K562 (cell line): ENCODE measurements around the gene PRRC2B. TPM values are rescaled to one million over a fixed set of nuclear protein-coding genes. Genes with fewer than 3 reads are reported as not detected.

ENCODE experiments used
- ARNT ChIP-seq, 2 experiments: fragments of 450-650 bp; IDR thresholded peaks; 2 replicates each; pipeline ENCODE4 v1.6.1; 2016; ENCODE audit warnings: mild to moderate bottlenecking in 1 of 2
- ESRRA ChIP-seq: fragments of 450-650 bp; IDR thresholded peaks from 2 replicates; pipeline ENCODE4 v1.6.1; 2014; ENCODE audit warnings: low read depth, mild to moderate bottlenecking, moderate library complexity, borderline replicate concordance
- ETV6 ChIP-seq, 3 experiments: fragments of 150-350 bp in 1 of 3; sonication (generic) in 1 of 3; formaldehyde crosslinking in 1 of 3; IDR thresholded peaks; 2 replicates each; pipeline versions ENCODE4 v1.6.1 to v1.8.0; 2014 to 2022; ENCODE audit warnings: borderline replicate concordance in 2 of 3, low read depth in 2 of 3, antibody characterized with exemption in 1 of 3, low read length in 1 of 3, mild to moderate bottlenecking in 1 of 3, missing genetic modification reagents in 1 of 3
- FOXK2 ChIP-seq, 2 experiments: fragments of 450-650 bp; IDR thresholded peaks in 1 of 2; conservative IDR thresholded peaks in 1 of 2; 2 replicates each; pipeline ENCODE4 v1.6.1; 2016; ENCODE audit warnings: low read depth in 2 of 2, mild to moderate bottlenecking in 1 of 2
- HDAC3 ChIP-seq: fragments of 450-650 bp; IDR thresholded peaks from 2 replicates; pipeline ENCODE4 v1.6.1; 2018; ENCODE audit warnings: borderline replicate concordance, mild to moderate bottlenecking, moderate library complexity; ENCODE audit not compliant: partially characterized antibody
- KDM5B ChIP-seq: fragments of 200-600 bp; sonication (generic); IDR thresholded peaks from 2 replicates; pipeline ENCODE4 v1.6.1; 2012; ENCODE audit warnings: low read depth, mild to moderate bottlenecking, moderate library complexity, low read length, control low read depth, inconsistent platforms; ENCODE audit not compliant: insufficient replicate concordance
- KHSRP ChIP-seq: fragments of 450-650 bp; IDR thresholded peaks from 2 replicates; pipeline ENCODE4 v1.6.1; 2017
- L3MBTL2 ChIP-seq: fragments of 450-650 bp; IDR thresholded peaks from 2 replicates; pipeline ENCODE4 v1.6.1; 2016; ENCODE audit warnings: mild to moderate bottlenecking, moderate library complexity
- NFXL1 ChIP-seq: fragments of 450-650 bp; formaldehyde crosslinking; IDR thresholded peaks from 2 replicates; pipeline ENCODE4 v1.4.0; 2021; ENCODE audit warnings: mild to moderate bottlenecking
- RFX5 ChIP-seq: IDR thresholded peaks from 2 replicates; pipeline ENCODE4 v1.6.1; 2011; ENCODE audit warnings: low read depth, mild to moderate bottlenecking, improper control_type of control experiment, low read length
- RHOXF2B ChIP-seq: fragments of 250-450 bp; sonication (Bioruptor Pico); conservative IDR thresholded peaks from 2 replicates; pipeline ENCODE4 v1.5.1; 2021
- STAT5A ChIP-seq: IDR thresholded peaks from 2 replicates; pipeline ENCODE4 v1.6.1; 2012; ENCODE audit warnings: low read length, inconsistent platforms, borderline replicate concordance
- ZNF395 ChIP-seq: fragments of 200-800 bp; sonication (Bioruptor generic); IDR thresholded peaks from 2 replicates; pipeline ENCODE4 v1.6.1; 2017; ENCODE audit warnings: missing genetic modification characterization, missing compliant biosample characterization
- polyA plus RNA-seq, 8 experiments: library from polyadenylated mRNA; depleted of rRNA in 4 of 8; stranded (reverse) in 5 of 8; unstranded in 3 of 8; fragments of >200 nt; fragmentation: Nextera tagmentation in 2 of 8; fragmentation: Illumina TruSeq in 1 of 8; extraction: Ambion mirVana in 2 of 8; extraction: Trizol in 1 of 8; gene quantifications; 2 replicates each; pipeline versions ENCODE4 v1.2.1 to v1.2.3, GENCODE V29; 2011 to 2014; ENCODE audit warnings: inconsistent platforms in 1 of 8, missing spikeins in 1 of 8
- total RNA-seq, 7 experiments: library from RNA; depleted of rRNA in 6 of 7; stranded (reverse); fragments of >200 nt in 6 of 7; fragmentation: Illumina TruSeq in 2 of 7; extraction: Trizol in 2 of 7; gene quantifications; 2 replicates each; pipeline versions ENCODE4 v1.2.1 to v1.2.3, GENCODE V29; 2011 to 2021; ENCODE audit warnings: low replicate concordance in 1 of 7
- TF ChIP-seq, protein P1 (sequence below): fragments of 450-650 bp; IDR thresholded peaks from 2 replicates; pipeline ENCODE4 v1.6.1; 2017; ENCODE audit warnings: antibody characterized with exemption, mild to moderate bottlenecking
- TF ChIP-seq, protein P2 (sequence below): sonication (generic); formaldehyde crosslinking; IDR thresholded peaks from 2 replicates; pipeline ENCODE4 v1.8.1; 2022; ENCODE audit warnings: missing genetic modification reagents
- TF ChIP-seq, protein P3 (sequence below): fragments of 250-450 bp; sonication (Bioruptor Pico); IDR thresholded peaks from 2 replicates; pipeline ENCODE4 v1.4.0; 2020; ENCODE audit warnings: mild to moderate bottlenecking

The PRRC2B gene
- total and polyA plus RNA-seq, 9 of the 15 experiments (the other 6 are each of a cell fraction or from before 2014, with no cell fraction given) = 0.34 to 125 (median 30.9) TPM

DNA sequence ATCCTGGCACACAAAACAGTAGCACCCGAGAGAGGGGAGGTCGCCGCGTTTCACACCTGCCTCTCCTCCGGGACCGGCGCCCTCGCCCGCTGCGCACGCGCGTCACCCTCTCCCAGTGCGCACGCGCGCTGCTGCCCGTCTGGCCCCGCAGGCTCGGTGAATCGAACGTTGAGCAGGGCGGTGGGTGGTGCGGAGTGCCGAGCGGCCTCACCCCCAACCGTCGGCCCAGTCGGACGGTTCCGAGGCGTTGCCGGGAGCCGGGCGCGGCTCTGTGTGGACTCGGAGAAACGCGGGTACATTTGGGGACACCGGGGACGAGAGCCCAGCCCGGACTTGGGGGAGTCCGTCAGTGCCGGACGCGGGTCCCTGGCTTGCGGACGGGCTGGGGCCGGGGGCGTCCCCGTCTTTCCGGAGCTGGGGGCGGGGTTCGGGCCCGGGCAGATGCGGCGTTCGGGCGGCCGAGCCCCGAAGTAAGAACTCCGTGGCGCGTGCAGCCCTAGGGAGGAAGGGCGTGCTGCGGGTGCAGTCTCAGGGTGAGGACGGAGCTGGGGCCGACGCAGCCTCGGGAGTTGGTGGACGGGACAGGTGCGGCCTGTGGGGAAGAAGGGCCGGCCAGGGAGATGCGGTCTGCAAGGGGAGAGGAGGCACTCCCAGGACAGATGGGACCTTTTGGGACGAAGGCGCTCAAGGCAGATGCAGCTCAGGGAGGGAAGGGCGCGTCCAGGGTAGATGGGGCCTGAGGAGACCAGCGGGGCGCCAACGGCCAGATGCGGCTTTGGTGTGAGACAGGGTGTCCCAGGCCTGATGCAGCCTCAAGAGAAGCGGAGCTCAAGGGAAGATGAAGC is 109.1 kb downstream of the PRRC2B start, which contains the start of gene POMT1 (continued):
- TF ChIP-seq, protein P1, sequence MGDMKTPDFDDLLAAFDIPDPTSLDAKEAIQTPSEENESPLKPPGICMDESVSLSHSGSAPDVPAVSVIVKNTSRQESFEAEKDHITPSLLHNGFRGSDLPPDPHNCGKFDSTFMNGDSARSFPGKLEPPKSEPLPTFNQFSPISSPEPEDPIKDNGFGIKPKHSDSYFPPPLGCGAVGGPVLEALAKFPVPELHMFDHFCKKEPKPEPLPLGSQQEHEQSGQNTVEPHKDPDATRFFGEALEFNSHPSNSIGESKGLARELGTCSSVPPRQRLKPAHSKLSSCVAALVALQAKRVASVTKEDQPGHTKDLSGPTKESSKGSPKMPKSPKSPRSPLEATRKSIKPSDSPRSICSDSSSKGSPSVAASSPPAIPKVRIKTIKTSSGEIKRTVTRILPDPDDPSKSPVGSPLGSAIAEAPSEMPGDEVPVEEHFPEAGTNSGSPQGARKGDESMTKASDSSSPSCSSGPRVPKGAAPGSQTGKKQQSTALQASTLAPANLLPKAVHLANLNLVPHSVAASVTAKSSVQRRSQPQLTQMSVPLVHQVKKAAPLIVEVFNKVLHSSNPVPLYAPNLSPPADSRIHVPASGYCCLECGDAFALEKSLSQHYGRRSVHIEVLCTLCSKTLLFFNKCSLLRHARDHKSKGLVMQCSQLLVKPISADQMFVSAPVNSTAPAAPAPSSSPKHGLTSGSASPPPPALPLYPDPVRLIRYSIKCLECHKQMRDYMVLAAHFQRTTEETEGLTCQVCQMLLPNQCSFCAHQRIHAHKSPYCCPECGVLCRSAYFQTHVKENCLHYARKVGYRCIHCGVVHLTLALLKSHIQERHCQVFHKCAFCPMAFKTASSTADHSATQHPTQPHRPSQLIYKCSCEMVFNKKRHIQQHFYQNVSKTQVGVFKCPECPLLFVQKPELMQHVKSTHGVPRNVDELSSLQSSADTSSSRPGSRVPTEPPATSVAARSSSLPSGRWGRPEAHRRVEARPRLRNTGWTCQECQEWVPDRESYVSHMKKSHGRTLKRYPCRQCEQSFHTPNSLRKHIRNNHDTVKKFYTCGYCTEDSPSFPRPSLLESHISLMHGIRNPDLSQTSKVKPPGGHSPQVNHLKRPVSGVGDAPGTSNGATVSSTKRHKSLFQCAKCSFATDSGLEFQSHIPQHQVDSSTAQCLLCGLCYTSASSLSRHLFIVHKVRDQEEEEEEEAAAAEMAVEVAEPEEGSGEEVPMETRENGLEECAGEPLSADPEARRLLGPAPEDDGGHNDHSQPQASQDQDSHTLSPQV = no peak
- TF ChIP-seq STAT5A (no peak), NFXL1 (CRISPR knock-in tag) (no peak), ETV6 (IDR thresholded peaks at IDR 0.05; ENCODE audit: borderline replicate concordance in 1 of 2, low read depth in 2 of 2, low read length in 1 of 2) (no peak), ETV6 (CRISPR knock-in tag; IDR thresholded peaks at IDR 0.05; ENCODE audit: borderline replicate concordance) (no peak), FOXK2 (conservative IDR thresholded peaks at IDR 0.05 in 1 of 2, IDR thresholded peaks at IDR 0.05 in 1 of 2; ENCODE audit: low read depth in 2 of 2) (0 out of 4 replicates have a peak, but pooled peaks of 1 of the 2 experiments have one; percentile 17), ARNT (IDR thresholded peaks at IDR 0.05) (no peak), RFX5 (no peak), KDM5B (peak; percentile 78), ZNF395 (CRISPR knock-in tag) (no peak), ESRRA (peak; percentile 25; the same call in 1 of the 2 replicates), RHOXF2B (CRISPR knock-in tag) (no peak), L3MBTL2 (peak; percentile 97), KHSRP (no peak), HDAC3 (no peak)
- TF ChIP-seq, protein P2, sequence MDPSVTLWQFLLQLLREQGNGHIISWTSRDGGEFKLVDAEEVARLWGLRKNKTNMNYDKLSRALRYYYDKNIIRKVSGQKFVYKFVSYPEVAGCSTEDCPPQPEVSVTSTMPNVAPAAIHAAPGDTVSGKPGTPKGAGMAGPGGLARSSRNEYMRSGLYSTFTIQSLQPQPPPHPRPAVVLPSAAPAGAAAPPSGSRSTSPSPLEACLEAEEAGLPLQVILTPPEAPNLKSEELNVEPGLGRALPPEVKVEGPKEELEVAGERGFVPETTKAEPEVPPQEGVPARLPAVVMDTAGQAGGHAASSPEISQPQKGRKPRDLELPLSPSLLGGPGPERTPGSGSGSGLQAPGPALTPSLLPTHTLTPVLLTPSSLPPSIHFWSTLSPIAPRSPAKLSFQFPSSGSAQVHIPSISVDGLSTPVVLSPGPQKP (CRISPR knock-in tag) = no peak
- TF ChIP-seq, protein P3, sequence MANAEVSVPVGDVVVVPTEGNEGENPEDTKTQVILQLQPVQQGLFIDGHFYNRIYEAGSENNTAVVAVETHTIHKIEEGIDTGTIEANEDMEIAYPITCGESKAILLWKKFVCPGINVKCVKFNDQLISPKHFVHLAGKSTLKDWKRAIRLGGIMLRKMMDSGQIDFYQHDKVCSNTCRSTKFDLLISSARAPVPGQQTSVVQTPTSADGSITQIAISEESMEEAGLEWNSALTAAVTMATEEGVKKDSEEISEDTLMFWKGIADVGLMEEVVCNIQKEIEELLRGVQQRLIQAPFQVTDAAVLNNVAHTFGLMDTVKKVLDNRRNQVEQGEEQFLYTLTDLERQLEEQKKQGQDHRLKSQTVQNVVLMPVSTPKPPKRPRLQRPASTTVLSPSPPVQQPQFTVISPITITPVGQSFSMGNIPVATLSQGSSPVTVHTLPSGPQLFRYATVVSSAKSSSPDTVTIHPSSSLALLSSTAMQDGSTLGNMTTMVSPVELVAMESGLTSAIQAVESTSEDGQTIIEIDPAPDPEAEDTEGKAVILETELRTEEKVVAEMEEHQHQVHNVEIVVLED (CRISPR knock-in tag) = peak; percentile 61
